Right cardiac atrium (tissue), 5 donors: ENCODE results near the gene GDPD5. TPM values are rescaled to one million over a fixed set of nuclear protein-coding genes. Genes with fewer than 3 reads are reported as not detected.

Source experiments
- ATAC-seq, 2 donors: fragments of 200-7000 bp; cut with Tn5 transposase; one replicate each; pipeline versions ENCODE4 v1.8.0 to v1.9.1; 2020; ENCODE audit warnings: moderate library complexity in 2 of 2, mild to moderate bottlenecking in 1 of 2
- DNase-seq, 3 donors: peaks; one replicate each; pipeline ENCODE4 v3.0.0-alpha.2; 2020
- H3K27ac ChIP-seq: one replicate; pipeline ENCODE4 v1.5.1; 2013; ENCODE audit warnings: mild to moderate bottlenecking, low read length, control low read depth, moderate library complexity
- H3K27me3 ChIP-seq: one replicate; pipeline ENCODE4 v1.6.1; 2013; ENCODE audit not compliant: control insufficient read depth, insufficient read depth
- H3K4me1 ChIP-seq: one replicate; pipeline ENCODE4 v1.6.1; 2013; ENCODE audit warnings: low read length; ENCODE audit not compliant: control insufficient read depth, insufficient read depth
- H3K4me3 ChIP-seq: one replicate; pipeline ENCODE4 v1.5.1; 2013; ENCODE audit warnings: low read length, control low read depth
- H3K9me3 ChIP-seq: one replicate; pipeline ENCODE4 v1.6.1; 2013; ENCODE audit warnings: low read length; ENCODE audit not compliant: control insufficient read depth
- WGBS: extraction: QIAGEN DNeasy Blood & Tissue Kit; methylation state at CpG from one replicate; pipeline ENCODE4 v1.1.7; 2013; 5-methylcytosine and 5-hydroxymethylcytosine counted together
- intact Hi-C, 4 donors: fragments of 100-400 bp; cut with DNase I; formaldehyde crosslinking; loops; one replicate each; pipeline versions ENCODE4 v1.11.0 to v1.14.0; 2022 to 2023
- polyA plus RNA-seq: library from polyadenylated mRNA; stranded (reverse); fragments of 200-250 nt; gene quantifications from one replicate; pipeline ENCODE4 v1.2.3, GENCODE V29; 2013
- total RNA-seq, 4 donors: library from RNA; stranded (reverse); fragmentation: NEBNext Ultra II Directional; extraction: Animal tissue kit (Norgen Biotek cat#: 25700); gene quantifications; one replicate each; pipeline ENCODE4 v1.2.1, GENCODE V29; 2021
- donor health status: healthy with polysubstance abuse.
- donor health status: DM: no; HTN: yes; CAD: no.
- donor health status: DM: no; HTN: no; CAD: no.
- donor health status: DM: no; HTN: yes; CAD: no; lungs with severe emphysema.
- donor health status: DM: yes; HTN: yes; CAD: no.

The GDPD5 gene
- total and polyA plus RNA-seq, 5 donors: 5.3 to 8.5 (median 7.8) TPM

GRCh38 chr11:75437966-75438659 is 87.6 kb downstream of the GDPD5 start:
- Histone ChIP-seq H3K27ac (no peak overlapping the region), H3K4me1 (no peaks in the 10 kb centered on the region), H3K27me3 (no peaks in the 10 kb centered on the region), H3K9me3 (no peaks in the 10 kb centered on the region), H3K4me3 (no peak overlapping the region)
- WGBS: 90% methylated on average over 13 of the region's 13 CpGs
- intact Hi-C loops: no loop called here
- DNase-seq (no peak), ATAC-seq (no peak)

- ATAC-seq (no peak), DNase-seq (no peak)
- H3K9me3 ChIP-seq: no peaks in the 10 kb centered on the region
- no peak overlapping the region for H3K4me3 ChIP-seq
- H3K27ac ChIP-seq: no peak overlapping the region
- H3K4me1 ChIP-seq: no peaks in the 10 kb centered on the region
- 93% methylated on average over 9 of the region's 9 CpGs for WGBS
- no peaks in the 10 kb centered on the region for H3K27me3 ChIP-seq
- intact Hi-C loops: no loop called here
Measured at GRCh38 chr11:75436806-75437205, 88.9 kb downstream of the GDPD5 start.

GRCh38 chr11:75435571-75435925 is 90.2 kb downstream of the GDPD5 start:
- no peak for ATAC-seq

GRCh38 chr11:75434886-75435570 is 90.7 kb downstream of the GDPD5 start:
- intact Hi-C loops: no loop called here
- H3K4me3 ChIP-seq: no peak overlapping the region
- DNase-seq: no peak

More at GRCh38 chr11:75435571-75435925, 90.2 kb downstream of the GDPD5 start:
- intact Hi-C loops: no loop called here
- DNase-seq: no peak
- Histone ChIP-seq H3K9me3 (no peaks in the 10 kb centered on the region), H3K27ac (no peak overlapping the region), H3K4me1 (no peaks in the 10 kb centered on the region), H3K27me3 (no peaks in the 10 kb centered on the region), H3K4me3 (no peak overlapping the region)
- 95% methylated on average over 9 of the region's 9 CpGs for WGBS

GRCh38 chr11:75434051-75434450 is 91.7 kb downstream of the GDPD5 start:
- H3K4me1 ChIP-seq: peaks cover 4% of the 10 kb centered on the region
- intact Hi-C loops: no loop called here
- H3K4me3 ChIP-seq: no peak overlapping the region
- no peaks in the 10 kb centered on the region for H3K9me3 ChIP-seq
- ATAC-seq (no peak), DNase-seq (no peak)
- no peak overlapping the region for H3K27ac ChIP-seq
- no peaks in the 10 kb centered on the region for H3K27me3 ChIP-seq
- 92% methylated on average over 4 of the region's 4 CpGs for WGBS

More at GRCh38 chr11:75434886-75435570, 90.7 kb downstream of the GDPD5 start:
- 91% methylated on average over 12 of the region's 12 CpGs for WGBS
- no peak for ATAC-seq
- no peaks in the 10 kb centered on the region for H3K4me1 ChIP-seq
- H3K9me3 ChIP-seq: no peaks in the 10 kb centered on the region
- no peaks in the 10 kb centered on the region for H3K27me3 ChIP-seq
- H3K27ac ChIP-seq: no peak overlapping the region

GRCh38 chr11:75433443-75433842 is 92.3 kb downstream of the GDPD5 start:
- H3K27ac ChIP-seq: no peak overlapping the region
- intact Hi-C loops: no loop called here
- DNase-seq (no peak), ATAC-seq (no peak)
- H3K9me3 ChIP-seq: no peaks in the 10 kb centered on the region
- no peak overlapping the region for H3K4me3 ChIP-seq
- H3K27me3 ChIP-seq: no peaks in the 10 kb centered on the region
- peaks cover 4% of the 10 kb centered on the region for H3K4me1 ChIP-seq
- WGBS: 70% methylated on average over 6 of the region's 6 CpGs

GRCh38 chr11:75432911-75433321 is 92.8 kb downstream of the GDPD5 start, which contains the start of gene KLHL35:
TSS of gene KLHL35 (minus strand) at chr11:75433203. CDS start at chr11:75430629, 2,574 bp downstream.
- Histone ChIP-seq H3K9me3 (no peaks in the 10 kb centered on the region), H3K27me3 (no peaks in the 10 kb centered on the region), H3K4me3 (no peak within 1 kb of the TSS), H3K27ac (no peak within 1 kb of the TSS), H3K4me1 (peaks cover 4% of the 10 kb centered on the region)
- WGBS: 15% methylated on average over 14 of the region's 14 CpGs
- intact Hi-C loops: no loop called here
- ATAC-seq: no peak
- DNase-seq: no peak

GRCh38 chr11:75431533-75432525 is 93.9 kb downstream of the GDPD5 start:
- Histone ChIP-seq H3K4me1 (peaks cover 7% of the 10 kb centered on the region), H3K4me3 (no peak overlapping the region), H3K9me3 (no peaks in the 10 kb centered on the region), H3K27me3 (no peaks in the 10 kb centered on the region), H3K27ac (no peak overlapping the region)
- DNase-seq: no peak
- ATAC-seq: no peak
- intact Hi-C loops: no loop called here
- 59% methylated on average over 16 of the region's 16 CpGs for WGBS

GRCh38 chr11:75430714-75431532 is 94.8 kb downstream of the GDPD5 start:
- ATAC-seq (no peak), DNase-seq (no peak)
- Histone ChIP-seq H3K27ac (no peak overlapping the region), H3K27me3 (no peaks in the 10 kb centered on the region), H3K4me1 (peaks cover 7% of the 10 kb centered on the region), H3K9me3 (no peaks in the 10 kb centered on the region), H3K4me3 (peak overlapping the region; percentile 26)
- intact Hi-C loops: no loop called here
- WGBS: 32% methylated on average over 32 of the region's 32 CpGs
